Measurements from ENCODE around the gene WDR47.

Gene WDR47

GRCh38 chr1:109041621-109042468 is at the start of gene WDR47:
Gene WDR47 (minus strand): TSS chr1:109042102. CDS start chr1:109023512, 18,590 bp downstream.
- DNase-seq (ENCODE audit: low read depth, low spot score): peak; percentile 99

- peak; percentile 70 for DNase-seq (ENCODE audit: low read depth, low spot score)
Measured at GRCh38 chr1:109091078-109091838, 49.4 kb upstream of the WDR47 start.

DNA sequence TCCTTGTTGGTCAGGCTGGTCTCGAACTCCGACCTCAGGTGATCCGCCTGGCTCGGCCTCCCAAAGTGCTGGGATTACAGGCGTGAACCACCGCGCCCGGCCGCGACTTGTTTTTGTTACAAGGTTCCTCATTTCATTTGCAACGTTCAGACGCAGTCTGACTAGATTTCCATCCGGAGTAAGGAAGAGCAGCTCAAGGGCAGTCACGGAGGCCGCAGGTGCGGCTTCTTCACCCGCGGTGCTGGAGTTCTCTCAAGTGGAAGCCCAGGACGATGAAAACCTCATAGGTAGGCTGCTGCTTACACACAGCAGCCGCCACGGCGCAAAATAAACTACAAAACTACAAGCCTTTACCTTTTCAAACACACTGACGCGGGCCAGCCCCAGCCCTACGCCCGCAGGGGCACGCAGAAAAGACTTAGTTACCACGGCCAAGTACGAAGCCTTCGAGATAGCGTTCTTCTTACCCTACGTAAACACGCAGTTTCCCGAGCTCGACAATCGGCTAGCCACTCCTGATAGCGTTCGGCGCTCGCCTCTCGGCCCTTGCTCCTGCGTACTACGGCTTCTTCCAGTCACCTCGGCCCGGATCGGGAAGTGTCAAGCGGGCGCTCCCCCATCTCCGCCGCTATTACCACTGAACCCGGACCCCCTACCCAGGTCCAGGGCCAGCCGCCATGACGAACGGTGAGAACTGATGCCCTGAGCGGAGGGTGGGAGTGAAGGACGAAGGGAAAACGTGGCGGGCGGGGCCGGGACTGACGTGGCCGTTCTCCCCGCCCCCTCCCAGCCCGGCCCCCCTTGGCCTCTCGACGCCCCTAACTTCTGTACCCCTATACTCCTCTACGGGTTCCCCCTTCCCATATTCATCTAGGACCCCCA is 48.5 kb upstream of the WDR47 start, which contains the start of gene TMEM167B:
TSS of gene TMEM167B (plus strand) at position 569 of the 882 bp plus-strand sequence. CDS start at position 678, 109 bp downstream.
- DNase-seq (ENCODE audit: low read depth, low spot score): peak; percentile 96

- DNase-seq (ENCODE audit: low read depth, low spot score): peak; percentile 82
Measured at GRCh38 chr1:109089242-109090015, 47.5 kb upstream of the WDR47 start.

- peak; percentile 83 for DNase-seq (ENCODE audit: low read depth, low spot score)
Measured at GRCh38 chr1:109084563-109085517, 42.9 kb upstream of the WDR47 start.

- peak; percentile 86 for DNase-seq (ENCODE audit: low read depth, low spot score)
Measured at GRCh38 chr1:109083923-109084322, 42.0 kb upstream of the WDR47 start.

DNA sequence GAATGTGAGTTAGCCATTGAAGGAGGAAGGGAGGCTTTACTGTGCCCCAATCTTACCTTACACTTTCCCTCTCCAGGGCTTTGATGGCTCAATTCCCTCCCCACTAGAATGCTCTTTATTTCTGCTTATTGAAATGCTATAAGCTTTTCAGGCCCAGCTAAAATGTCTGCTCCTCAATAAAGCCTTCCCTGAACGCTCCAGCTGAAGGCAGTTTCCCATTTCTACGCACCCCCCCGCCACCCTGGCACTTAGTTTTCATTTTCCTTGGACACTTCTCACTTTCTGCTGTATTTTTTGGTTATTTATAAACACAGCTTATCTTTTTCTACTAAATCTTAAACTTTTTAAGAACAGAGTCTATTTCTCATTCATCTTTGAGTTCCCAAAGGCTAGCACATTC is 41.6 kb upstream of the WDR47 start:
- DNase-seq (ENCODE audit: low read depth, low spot score): no peak

- no peak for DNase-seq (ENCODE audit: low read depth, low spot score)
Measured at GRCh38 chr1:109080441-109081082, 38.7 kb upstream of the WDR47 start.

- DNase-seq (ENCODE audit: low read depth, low spot score): no peak
Measured at GRCh38 chr1:109079240-109079622, 37.3 kb upstream of the WDR47 start.

- no peak for DNase-seq (ENCODE audit: low read depth, low spot score)
Measured at GRCh38 chr1:109078317-109078716, 36.4 kb upstream of the WDR47 start.

DNA sequence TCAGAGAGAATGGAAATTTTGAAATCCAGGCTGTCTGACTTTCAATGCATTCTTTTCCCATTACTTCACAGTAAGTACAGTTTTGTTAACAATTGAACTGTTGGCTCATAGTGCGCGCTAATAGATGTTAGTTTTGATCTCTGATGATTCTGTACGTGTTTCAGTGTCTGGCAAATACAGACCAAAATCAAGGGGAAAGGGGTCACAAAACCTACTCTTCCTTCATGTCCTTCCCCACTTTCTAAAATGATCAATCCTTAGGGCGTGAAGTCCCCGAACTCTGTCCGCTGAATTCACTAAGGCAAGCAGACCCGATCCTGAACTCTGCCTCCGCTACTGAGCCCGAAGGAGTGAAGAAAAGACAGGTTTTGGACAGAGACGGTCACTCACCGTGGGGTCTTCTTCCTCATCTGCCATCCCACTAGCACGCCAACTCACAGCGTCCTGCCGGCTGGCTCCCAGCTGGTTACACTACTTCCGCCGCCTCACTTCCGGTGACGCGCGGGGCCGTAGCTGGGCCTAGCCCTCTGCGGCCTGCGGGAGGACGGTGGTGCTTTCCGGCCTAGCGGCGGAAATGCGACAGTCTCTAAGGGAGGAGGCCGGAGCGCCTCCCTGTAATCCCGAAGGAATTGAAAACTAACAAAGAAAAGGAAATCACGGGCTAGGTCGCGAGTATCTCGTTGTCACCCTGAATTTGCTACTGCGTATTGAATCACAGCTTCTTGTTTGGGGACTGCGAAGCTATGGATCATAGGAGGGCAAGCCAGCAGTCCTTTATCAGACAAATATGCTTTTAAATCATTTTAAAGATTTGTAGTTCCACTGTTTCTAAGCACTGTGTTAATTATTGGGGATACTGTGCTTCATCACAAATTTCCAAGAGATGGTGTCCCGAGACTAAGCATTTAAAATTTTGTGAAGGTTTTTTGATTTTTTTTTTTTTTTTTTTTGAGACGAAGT is 33.9 kb upstream of the WDR47 start, which contains the start of gene TAF13:
TSS of gene TAF13 (minus strand) at position 473 of the 960 bp plus-strand sequence. CDS start at position 417, 56 bp downstream.
- peak; percentile 99 for DNase-seq (ENCODE audit: low read depth, low spot score)

- DNase-seq (ENCODE audit: low read depth, low spot score): no peak
Measured at GRCh38 chr1:109069294-109069693, 27.4 kb upstream of the WDR47 start.

- no peak for DNase-seq (ENCODE audit: low read depth, low spot score)
Measured at GRCh38 chr1:109067883-109068282, 26.0 kb upstream of the WDR47 start.

- no peak for DNase-seq (ENCODE audit: low read depth, low spot score)
Measured at GRCh38 chr1:109065137-109065536, 23.2 kb upstream of the WDR47 start.

DNA sequence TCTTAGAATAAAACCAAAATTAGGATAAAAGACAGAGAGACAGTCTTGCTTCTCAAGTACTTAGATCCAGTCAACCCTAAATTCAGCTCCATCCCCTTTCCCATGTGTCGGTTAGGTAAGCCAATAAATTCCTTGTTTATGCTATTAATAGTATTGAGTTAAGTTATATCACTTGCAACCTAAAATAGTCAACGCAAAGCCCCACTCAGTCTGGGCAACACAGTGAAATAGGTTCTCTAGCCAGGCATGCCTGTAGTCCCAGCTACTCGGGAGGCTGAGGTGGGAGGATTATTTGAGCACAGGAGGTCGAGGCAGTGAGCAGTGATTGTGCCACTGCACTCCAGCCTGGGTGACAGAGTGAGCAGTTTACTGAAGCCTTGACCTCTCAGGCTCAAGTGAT is 19.3 kb upstream of the WDR47 start:
- no peak for DNase-seq (ENCODE audit: low read depth, low spot score)

GRCh38 chr1:109060707-109061106 is 18.8 kb upstream of the WDR47 start:
- DNase-seq (ENCODE audit: low read depth, low spot score): no peak

DNA sequence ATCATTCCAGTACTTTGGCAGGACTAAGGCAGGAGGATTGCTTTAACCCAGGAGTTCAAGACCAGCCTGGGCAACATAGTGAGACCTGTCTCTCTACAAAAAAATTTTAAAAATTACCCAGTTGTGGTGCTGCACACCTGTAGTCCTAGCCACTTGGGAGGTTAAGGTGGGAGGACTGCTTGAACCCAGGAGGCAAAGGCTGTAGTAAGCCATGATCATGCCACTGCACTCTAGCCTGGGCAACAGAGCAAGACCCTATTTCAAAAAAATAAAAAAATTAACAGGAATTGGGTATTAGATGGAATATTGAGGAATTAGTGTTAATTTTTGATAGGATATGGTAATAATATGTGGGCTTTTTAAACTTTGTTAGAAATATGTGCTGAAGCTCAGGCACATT is 17.1 kb upstream of the WDR47 start:
- no peak for DNase-seq (ENCODE audit: low read depth, low spot score)

- DNase-seq (ENCODE audit: low read depth, low spot score): no peak
Measured at GRCh38 chr1:109056064-109056463, 14.2 kb upstream of the WDR47 start.

Measured in astrocyte of the hippocampus (primary cell).